Measurements from ENCODE around the gene PCDHGA5.
"Not testable (repeated sequence)": the region's sequence is repeated elsewhere in the genome, so short reads cannot be mapped to it uniquely, and the experiment has no call there.

Gene PCDHGA5

DNA sequence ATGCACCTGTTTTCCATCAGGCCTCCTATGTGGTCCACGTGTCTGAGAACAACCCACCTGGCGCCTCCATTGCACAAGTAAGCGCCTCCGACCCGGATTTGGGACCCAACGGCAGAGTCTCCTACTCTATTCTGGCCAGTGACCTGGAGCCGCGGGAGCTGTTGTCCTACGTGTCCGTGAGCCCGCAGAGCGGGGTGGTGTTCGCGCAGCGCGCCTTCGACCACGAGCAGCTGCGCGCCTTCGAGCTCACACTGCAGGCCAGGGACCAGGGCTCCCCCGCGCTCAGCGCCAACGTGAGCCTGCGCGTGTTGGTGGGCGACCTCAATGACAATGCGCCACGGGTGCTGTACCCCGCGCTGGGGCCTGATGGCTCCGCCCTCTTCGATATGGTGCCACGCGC is 12.4 kb upstream of the PCDHGA5 start:
- DNase-seq (ENCODE audit: low spot score) = no peak

DNA sequence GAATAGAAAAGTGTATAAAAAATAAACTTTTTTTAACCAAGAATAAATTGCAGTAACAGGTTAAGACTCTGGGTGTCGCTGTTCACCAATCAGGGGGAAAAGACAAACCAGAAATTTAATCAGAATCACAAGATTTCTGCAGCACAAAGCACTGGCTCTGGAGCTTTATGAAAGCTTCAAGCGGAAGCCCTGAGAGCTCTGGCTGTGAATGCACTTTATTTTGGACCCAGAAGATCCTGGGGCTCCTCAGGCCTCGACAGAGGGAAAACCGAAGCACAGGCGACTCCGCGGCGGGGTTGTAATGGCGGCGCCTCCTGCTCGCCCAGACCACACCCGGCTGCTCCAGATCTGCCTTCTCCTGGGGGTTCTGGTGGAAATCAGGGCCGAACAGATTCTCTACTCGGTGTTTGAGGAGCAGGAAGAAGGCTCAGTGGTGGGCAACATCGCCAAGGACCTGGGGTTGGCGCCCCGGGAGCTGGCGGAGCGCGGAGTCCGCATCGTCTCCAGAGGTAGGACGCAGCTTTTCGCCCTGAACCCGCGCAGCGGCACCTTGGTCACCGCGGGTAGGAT is 9.0 kb upstream of the PCDHGA5 start, which contains the start of gene PCDHGA4:
TSS of gene PCDHGA4 (plus strand) at position 122 of the 570 bp plus-strand sequence. CDS start at position 209, 87 bp downstream.
- no peak for DNase-seq (ENCODE audit: low spot score)

DNA sequence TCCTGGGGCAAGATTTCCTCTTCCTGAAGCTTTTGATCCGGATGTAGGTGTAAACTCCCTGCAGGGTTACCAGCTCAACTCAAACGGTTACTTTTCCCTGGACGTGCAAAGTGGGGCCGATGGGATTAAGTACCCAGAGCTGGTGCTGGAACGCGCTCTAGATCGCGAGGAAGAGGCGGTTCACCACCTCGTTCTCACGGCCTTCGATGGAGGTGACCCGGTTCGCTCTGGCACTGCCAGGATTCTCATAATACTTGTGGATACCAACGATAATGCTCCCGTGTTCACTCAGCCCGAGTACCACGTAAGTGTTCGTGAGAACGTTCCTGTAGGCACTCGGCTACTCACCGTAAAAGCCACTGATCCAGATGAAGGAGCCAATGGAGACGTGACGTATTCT is 8.3 kb upstream of the PCDHGA5 start:
- DNase-seq (ENCODE audit: low spot score) = no peak

DNA sequence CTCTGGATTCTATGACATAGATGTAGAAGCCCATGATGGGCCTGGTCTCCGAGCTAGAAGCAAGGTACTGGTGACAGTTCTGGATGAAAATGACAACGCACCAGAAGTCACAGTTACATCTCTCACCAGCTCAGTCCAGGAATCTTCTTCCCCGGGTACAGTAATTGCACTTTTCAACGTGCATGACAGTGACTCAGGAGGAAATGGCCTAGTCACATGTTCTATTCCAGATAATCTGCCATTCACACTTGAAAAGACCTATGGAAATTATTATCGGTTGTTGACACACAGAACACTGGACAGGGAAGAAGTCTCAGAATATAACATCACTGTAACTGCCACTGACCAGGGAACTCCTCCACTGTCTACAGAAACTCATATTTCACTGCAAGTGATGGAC is 7.8 kb upstream of the PCDHGA5 start:
- no peak for DNase-seq (ENCODE audit: low spot score)

DNA sequence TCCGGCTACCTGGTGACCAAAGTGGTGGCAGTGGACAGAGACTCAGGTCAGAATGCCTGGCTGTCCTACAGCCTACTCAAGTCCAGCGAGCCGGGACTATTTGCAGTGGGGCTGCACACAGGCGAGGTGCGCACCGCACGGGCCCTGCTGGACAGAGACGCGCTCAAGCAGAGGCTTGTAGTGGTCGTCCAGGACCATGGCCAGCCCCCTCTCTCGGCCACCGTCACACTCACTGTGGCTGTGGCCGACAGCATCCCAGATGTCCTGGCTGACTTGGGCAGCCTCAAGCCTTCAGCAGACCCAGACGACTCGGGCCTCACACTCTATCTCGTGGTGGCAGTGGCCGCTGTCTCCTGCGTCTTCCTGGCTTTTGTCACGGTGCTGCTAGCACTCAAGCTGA is 7.0 kb upstream of the PCDHGA5 start:
- DNase-seq (ENCODE audit: low spot score) = no peak

DNA sequence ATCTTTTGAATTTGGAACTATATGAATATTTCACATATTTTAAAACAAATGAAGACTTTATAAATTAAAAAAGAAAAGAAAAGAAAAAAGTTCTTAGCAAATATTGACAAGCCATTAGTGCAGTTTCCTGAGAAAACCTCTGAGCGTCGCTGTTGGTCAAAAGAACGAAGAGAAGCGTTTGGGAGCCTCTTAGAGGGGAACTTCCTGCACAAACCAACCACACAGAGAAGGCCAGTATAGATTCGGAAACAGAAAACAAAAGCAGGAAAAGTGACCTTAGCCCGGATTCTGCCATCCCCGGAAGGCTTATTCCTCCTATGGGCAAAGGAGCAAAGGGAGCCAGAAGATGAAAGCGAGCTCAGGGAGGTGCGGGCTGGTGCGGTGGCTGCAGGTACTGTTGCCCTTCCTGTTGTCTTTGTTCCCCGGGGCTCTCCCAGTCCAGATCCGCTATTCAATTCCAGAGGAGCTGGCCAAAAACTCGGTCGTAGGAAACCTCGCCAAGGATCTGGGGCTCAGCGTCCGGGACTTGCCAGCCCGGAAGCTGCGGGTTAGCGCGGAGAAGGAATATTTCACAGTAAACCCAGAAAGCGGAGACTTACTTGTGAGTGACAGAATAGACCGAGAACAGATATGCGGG is 4.1 kb upstream of the PCDHGA5 start, which contains the start of gene PCDHGB2:
TSS of gene PCDHGB2 (plus strand) at position 205 of the 637 bp plus-strand sequence. CDS start at position 347, 142 bp downstream.
- peak; percentile 66 for DNase-seq (ENCODE audit: low spot score)

DNA sequence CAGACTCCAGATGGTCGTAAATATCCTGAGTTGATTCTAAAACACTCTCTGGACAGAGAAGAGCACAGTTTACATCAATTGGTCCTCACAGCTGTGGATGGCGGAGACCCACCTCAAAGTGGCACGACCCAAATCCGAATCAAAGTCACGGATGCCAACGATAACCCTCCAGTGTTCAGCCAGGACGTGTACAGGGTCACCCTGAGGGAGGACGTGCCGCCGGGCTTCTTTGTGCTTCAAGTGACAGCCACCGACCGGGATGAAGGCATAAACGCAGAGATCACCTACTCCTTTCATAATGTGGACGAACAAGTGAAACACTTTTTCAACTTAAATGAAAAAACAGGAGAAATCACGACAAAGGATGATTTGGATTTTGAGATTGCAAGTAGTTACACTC is 3.3 kb upstream of the PCDHGA5 start:
- no peak for DNase-seq (ENCODE audit: low spot score)

DNA sequence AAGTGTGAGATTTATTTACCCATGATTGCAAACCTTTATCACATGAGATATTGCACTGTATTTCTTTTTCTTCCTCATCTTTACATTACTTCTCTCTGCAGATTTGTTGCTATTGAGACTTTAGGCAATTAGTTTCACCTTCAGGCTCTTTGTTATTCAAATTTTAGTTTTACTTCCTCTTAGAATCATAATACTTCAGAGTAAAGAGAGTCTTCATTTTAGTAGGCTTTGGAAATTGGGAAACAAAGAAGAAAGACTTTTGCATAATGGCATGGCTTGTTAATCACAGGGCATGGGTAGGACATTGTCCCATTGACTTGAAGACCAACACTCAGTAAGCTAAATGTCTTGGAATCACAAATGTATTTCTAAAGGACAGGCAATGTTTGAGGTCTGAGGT is 1.2 kb upstream of the PCDHGA5 start:
- DNase-seq (ENCODE audit: low spot score) = no peak

DNA sequence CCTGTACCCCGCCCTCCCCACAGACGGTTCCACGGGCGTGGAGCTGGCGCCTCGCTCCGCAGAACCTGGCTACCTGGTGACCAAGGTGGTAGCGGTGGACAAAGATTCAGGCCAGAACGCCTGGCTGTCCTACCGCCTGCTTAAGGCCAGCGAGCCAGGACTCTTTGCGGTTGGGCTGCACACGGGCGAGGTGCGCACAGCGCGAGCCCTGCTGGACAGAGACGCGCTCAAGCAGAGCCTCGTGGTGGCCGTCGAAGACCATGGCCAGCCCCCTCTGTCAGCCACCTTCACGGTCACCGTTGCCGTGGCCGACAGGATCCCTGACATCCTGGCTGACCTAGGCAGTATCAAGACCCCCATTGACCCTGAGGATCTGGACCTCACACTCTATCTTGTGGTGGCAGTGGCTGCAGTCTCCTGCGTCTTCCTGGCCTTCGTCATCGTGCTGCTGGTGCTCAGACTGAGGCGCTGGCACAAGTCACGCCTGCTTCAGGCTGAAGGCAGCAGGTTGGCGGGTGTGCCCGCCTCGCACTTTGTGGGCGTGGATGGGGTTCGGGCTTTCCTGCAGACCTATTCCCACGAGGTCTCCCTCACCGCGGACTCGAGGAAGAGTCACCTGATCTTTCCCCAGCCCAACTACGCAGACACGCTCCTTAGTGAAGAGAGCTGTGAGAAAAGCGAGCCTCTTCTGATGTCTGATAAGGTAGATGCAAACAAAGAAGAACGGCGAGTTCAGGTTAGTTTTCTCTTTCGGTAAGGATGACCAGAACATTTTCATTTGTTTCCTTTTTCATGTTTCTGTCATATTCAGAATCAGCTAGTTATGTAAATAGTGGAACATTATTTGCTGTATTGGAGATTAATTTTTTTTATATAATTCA is 2.3 kb downstream of the PCDHGA5 start:
- no peak for DNase-seq (ENCODE audit: low spot score)

DNA sequence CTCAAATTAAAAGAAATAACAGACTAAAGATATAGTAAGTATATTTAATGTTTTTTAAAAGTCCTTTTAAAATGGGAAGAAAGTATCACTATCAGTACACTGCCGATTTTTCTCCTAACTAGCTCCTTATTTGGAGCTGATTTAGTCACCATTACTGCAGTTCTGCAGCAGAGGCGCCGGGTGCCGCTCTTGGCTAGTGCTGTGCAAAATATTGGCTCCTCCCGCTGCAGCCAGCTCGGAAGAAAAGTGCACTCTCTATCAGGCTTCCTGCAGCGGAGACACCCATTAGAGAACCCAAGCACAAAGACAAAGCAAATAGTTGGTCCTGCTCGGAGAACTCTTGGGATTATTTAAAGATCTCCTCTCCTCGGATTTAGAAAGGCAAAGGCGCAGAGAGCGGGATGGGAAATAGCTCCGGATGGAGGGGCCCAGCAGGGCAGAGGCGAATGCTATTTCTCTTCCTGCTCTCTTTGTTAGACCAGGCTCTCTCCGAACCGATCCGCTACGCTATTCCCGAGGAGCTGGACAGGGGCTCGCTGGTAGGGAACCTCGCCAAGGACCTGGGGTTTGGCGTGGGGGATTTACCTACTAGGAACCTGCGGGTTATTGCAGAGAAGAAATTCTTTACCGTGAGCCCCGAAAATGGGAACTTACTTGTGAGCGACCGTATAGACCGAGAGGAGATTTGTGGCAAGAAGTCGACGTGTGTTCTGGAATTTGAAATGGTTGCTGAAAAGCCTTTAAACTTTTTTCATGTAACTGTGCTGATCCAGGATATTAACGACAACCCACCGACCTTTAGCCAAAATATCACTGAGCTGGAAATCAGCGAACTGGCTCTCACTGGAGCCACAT is 6.3 kb downstream of the PCDHGA5 start, which contains the start of gene PCDHGB3:
TSS of gene PCDHGB3 (plus strand) at position 249 of the 855 bp plus-strand sequence. CDS start at position 402, 153 bp downstream.
- DNase-seq (ENCODE audit: low spot score) = peak; percentile 82

DNA sequence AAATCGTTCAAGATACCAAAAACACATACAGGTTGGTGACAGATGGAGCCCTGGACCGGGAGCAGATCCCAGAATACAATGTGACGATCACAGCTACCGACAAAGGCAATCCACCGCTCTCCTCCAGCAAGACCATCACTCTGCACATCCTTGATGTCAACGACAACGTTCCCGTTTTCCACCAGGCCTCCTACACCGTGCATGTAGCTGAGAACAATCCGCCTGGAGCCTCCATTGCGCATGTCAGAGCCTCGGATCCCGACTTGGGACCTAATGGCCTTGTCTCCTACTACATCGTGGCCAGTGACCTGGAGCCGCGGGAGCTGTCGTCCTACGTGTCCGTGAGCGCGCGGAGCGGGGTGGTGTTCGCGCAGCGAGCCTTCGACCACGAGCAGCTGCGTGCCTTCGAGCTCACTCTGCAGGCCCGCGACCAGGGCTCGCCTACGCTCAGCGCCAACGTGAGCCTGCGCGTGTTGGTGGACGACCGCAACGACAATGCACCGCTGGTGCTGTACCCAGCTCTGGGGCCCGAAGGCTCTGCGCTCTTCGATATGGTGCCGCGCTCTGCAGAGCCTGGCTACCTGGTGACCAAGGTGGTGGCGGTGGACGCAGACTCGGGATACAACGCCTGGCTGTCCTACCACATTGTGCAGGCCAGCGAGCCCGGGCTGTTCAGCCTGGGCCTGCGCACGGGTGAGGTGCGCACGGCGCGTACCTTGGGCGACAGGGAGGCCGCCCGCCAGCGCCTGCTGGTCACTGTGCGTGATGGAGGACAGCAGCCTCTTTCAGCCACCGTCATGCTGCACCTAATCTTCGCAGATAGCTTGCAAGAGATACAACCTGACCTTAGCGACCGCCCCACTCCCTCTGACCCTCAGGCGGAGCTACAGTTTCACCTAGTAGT is 7.9 kb downstream of the PCDHGA5 start:
- no peak for DNase-seq (ENCODE audit: low spot score)

DNA sequence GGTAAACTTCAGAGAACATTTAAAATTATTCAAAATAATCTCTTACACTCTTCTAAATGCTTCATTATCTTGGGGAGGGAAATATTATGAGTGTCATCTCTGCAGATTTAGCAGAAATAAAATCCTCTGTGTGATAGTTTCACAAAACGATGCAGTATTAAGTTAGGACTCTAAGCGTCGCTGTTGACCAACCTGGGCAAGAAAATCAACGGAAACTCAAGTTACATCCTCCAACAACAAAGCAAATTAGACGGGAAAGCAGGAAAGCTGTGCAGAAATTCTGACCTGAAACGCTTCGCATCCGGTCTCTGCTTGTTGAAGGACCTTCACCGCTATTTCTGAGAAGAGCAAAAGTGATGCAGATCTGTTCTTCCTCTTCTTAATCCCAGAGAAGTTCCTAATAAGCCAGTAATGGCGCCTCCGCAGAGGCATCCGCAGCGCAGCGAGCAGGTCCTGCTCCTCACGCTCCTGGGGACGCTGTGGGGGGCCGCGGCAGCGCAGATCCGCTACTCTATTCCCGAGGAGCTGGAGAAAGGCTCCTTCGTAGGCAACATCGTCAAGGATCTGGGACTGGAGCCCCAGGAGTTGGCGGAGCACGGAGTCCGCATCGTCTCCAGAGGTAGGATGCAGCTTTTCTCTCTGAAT is 9.8 kb downstream of the PCDHGA5 start, which contains the start of gene PCDHGA6:
TSS of gene PCDHGA6 (plus strand) at position 219 of the 645 bp plus-strand sequence. CDS start at position 412, 193 bp downstream.
- no peak for DNase-seq (ENCODE audit: low spot score)

DNA sequence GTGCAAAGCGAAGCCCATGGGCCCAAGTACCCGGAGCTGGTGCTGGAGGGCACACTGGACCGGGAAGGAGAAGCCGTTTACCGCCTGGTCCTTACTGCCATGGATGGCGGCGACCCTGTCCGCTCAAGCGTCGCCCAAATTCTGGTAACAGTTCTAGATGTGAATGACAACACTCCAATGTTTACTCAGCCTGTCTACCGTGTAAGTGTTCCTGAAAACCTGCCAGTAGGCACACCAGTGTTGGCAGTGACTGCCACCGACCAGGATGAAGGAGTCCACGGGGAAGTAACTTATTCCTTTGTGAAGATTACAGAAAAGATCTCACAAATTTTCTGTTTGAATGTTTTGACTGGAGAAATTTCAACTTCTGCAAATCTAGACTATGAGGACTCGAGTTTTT is 10.7 kb downstream of the PCDHGA5 start:
- no peak for DNase-seq (ENCODE audit: low spot score)

DNA sequence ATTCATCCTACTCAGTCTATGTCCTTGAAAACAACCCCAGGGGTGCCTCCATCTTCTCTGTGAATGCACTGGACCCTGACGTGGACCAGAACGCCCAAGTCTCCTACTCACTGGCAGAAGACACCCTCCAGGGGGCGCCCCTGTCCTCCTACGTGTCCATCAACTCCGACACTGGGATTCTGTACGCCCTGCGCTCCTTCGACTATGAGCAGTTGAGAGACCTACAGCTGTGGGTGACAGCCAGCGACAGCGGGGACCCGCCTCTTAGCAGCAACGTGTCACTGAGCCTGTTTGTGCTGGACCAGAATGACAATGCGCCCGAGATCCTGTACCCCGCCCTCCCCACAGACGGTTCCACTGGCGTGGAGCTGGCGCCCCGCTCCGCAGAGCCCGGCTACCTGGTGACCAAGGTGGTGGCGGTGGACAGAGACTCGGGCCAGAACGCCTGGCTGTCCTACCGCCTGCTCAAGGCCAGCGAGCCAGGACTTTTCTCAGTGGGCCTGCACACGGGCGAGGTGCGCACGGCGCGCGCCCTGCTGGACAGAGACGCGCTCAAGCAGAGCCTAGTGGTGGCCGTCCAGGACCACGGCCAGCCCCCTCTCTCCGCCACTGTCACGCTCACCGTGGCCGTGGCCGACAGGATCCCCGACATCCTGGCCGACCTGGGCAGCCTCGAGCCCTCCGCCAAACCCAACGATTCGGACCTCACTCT is 11.6 kb downstream of the PCDHGA5 start:
- DNase-seq (ENCODE audit: low spot score) = not testable (repeated sequence)

DNA sequence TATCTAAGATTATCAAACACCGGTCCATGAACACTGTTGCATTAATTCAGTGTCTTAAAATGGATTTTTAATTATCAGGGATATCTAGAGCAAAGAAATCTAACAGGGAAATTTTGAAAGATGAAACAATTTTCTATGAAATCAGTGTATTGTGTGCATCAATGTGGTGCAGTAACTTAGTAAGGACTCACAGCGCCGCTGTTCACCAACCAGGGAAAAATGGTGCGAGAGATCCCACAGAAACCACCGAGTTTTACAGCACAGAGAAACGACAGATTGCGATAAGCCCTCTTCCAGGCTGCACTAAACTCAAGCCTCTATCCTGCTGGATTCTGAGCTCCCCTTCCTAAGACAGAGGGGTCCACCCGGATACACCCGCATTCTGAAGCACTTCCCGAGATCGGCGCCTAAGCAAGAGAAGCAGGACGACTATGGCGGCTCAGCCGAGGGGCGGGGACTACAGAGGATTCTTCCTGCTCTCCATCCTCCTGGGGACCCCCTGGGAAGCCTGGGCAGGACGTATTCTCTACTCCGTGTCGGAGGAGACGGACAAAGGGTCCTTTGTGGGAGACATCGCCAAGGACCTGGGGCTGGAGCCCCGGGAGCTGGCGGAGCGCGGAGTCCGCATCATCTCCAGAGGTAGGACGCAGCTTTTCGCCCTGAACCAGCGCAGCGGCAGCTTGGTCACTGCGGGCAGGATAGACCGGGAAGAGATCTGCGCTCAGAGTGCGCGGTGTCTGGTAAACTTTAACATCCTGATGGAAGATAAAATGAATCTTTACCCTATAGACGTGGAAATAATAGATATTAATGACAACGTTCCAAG is 18.7 kb downstream of the PCDHGA5 start, which contains the start of gene PCDHGA7:
TSS of gene PCDHGA7 (plus strand) at position 274 of the 826 bp plus-strand sequence. CDS start at position 432, 158 bp downstream.
- DNase-seq (ENCODE audit: low spot score) = peak; percentile 65

DNA sequence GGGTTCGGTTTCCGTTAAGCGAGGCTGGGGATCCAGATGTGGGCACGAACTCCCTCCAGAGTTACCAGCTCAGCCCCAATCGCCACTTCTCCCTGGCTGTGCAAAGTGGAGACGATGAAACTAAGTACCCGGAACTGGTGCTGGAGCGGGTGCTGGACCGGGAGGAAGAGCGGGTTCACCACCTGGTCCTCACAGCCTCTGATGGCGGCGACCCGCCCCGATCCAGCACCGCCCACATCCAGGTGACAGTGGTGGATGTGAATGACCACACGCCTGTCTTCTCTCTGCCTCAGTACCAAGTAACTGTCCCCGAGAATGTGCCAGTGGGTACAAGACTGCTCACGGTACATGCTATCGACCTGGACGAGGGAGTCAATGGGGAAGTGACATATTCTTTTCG is 19.4 kb downstream of the PCDHGA5 start:
- no peak for DNase-seq (ENCODE audit: low spot score)

DNA sequence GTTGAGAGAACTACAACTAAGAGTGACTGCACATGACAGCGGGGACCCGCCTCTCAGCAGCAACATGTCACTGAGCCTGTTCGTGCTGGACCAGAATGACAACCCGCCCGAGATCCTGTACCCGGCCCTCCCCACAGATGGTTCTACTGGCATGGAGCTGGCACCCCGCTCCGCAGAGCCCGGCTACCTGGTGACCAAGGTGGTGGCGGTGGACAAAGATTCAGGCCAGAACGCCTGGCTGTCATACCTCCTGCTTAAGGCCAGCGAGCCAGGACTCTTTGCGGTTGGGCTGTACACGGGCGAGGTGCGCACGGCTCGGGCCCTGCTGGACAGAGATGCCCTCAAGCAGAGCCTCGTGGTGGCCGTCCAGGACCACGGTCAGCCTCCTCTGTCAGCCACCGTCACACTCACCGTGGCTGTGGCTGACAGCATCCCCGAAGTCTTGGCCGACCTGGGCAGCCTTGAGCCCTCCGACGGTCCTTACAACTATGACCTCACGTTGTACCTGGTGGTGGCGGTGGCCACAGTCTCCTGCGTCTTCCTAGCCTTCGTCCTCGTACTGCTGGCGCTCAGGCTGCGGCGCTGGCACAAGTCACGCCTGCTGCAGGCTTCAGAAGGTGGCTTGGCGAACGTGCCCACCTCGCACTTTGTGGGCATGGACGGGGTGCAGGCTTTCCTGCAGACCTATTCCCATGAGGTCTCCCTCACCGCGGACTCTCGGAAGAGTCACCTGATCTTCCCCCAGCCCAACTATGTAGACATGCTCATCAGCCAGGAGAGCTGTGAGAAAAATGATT is 20.7 kb downstream of the PCDHGA5 start:
- DNase-seq (ENCODE audit: low spot score) = no peak
